Loucy (cell line): Measurements from ENCODE around the gene OVAAL.

Source experiments
- CTCF ChIP-seq: fragments of 200-600 bp; sonication (generic); conservative IDR thresholded peaks from 2 replicates; pipeline ENCODE4 v1.5.1; 2014; ENCODE audit warnings: mild to moderate bottlenecking, antibody characterized with exemption, low read length
- EZH2phosphoT487 ChIP-seq: fragments of 200-600 bp; IDR thresholded peaks from 2 replicates; pipeline ENCODE4 v1.6.1; 2018; ENCODE audit warnings: antibody characterized with exemption, mild to moderate bottlenecking, moderate library complexity, borderline replicate concordance

GRCh38 chr1:180519846-180520245 lies 38.9 kb upstream of the OVAAL start:
- TF ChIP-seq CTCF (no peak), EZH2phosphoT487 (no peak)
